GM10266 (cell line): ENCODE results near the gene R3HDM2.

Source experiments
- DNase-seq: peaks from one replicate; pipeline ENCODE4 v3.0.0; 2012; ENCODE audit errors: extremely low spot score
- TF ChIP-seq, protein P1 (sequence below): IDR thresholded peaks from 2 replicates; pipeline ENCODE4 v1.5.1; 2012; ENCODE audit warnings: mild to moderate bottlenecking, low read depth; ENCODE audit not compliant: control insufficient read depth, insufficient read depth; ENCODE audit errors: missing control alignments

R3HDM2 gene

DNA sequence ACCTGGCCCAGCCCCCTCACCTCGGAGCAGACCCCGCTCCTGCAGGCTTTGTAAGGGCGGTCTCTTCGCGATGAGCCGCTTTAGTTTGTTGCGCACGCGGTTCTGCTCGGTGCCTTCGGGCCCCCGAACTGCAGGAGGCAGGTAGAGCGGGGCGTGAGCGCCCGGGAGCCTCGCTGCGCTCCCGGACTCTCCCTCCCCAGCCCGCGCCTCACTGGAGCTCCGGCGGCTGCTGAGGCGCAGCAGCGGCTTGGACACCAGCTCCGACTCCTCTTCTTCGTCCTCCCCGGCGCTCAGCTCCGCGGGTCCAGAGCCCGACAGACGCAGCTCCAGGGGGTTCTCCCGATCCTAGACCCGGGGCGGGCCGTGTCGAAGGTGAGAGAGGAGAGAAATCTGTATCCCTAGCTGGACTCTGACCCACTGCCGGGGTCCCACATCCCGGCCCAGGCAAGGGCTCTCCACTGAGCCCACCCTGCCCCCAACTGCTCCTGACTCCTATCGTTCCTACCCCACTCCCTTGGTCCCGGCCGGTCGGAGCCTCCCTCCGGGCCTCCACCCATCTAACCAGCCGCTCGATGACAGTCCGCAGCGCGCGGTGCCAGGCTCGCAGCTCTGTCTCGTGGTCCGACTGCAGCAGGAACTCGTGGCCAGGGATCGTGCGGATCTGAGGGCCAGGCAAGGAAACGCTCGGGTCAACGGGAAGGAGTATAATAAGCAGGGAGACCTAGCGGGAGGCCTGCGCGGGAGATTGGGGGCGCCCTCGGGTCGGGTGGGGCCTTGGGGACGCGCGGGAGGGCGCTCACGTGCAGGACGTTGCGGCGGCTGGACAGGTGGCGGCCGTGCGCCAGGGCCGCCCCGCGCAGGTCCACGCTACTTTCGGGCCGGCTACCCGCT is 44.7 kb upstream of the R3HDM2 start:
- TF ChIP-seq, protein P1, sequence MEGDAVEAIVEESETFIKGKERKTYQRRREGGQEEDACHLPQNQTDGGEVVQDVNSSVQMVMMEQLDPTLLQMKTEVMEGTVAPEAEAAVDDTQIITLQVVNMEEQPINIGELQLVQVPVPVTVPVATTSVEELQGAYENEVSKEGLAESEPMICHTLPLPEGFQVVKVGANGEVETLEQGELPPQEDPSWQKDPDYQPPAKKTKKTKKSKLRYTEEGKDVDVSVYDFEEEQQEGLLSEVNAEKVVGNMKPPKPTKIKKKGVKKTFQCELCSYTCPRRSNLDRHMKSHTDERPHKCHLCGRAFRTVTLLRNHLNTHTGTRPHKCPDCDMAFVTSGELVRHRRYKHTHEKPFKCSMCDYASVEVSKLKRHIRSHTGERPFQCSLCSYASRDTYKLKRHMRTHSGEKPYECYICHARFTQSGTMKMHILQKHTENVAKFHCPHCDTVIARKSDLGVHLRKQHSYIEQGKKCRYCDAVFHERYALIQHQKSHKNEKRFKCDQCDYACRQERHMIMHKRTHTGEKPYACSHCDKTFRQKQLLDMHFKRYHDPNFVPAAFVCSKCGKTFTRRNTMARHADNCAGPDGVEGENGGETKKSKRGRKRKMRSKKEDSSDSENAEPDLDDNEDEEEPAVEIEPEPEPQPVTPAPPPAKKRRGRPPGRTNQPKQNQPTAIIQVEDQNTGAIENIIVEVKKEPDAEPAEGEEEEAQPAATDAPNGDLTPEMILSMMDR, result no peak
- no peak for DNase-seq

DNA sequence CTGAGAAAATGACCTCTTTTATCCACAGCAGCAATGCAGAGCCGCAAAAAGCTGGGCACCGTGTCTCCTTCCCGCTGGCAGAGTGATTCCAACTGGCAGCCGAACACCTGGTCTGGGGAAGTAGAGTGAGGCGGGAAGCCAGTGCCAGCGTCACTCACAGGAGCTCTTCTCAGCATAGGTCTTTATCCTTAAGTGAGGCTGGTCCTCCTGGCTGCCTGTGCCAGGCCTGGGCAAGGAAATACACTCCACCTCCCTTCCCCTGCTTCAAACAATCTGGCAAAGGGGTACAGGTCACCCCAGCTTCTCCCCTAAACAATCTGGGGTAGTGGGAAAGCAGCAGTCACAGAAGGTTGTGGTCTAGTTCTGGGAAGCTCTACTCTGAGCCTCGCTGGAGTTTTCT is 44.0 kb upstream of the R3HDM2 start:
- no peak for DNase-seq
- TF ChIP-seq, protein P1, result no peak

DNA sequence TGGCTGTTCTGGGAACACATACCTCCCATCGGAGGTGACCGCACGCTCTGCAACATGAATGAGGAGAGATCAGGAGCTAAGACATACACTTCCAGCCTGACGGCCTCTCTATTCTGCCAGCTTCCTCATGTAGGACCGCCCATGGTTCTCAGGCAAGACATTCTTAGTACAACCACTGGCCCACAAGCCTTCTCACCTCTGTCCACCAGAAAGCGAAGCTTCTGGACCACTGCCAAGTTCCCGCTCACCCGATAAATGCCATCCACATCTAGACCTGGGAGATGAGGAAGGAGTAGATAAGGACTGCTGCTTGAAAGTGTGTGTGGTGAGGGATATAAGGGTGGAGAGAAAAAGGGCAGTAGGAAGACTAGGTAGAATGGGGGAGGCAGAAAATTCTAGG is 43.6 kb upstream of the R3HDM2 start:
- DNase-seq, result no peak
- TF ChIP-seq, protein P1, result no peak

DNA sequence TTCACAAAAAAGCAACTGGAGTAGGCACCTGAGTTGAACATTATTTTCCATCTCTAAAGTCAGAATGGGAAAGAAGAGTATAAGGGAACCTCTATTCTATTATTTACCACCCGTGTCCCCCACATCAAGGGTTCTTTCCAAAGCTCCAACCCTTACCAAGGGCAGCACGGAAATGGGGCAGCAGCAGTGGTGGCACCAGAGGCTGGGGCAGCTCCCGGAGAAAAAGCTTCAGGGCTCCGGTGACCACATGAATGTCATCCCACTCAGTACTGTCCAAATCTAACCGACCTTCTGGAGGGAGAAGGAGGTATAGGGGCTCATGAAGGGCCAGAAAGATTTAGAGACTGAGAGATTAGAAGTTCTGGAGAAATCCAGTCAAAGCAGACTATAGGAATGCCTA is 43.0 kb upstream of the R3HDM2 start:
- no peak for DNase-seq

DNA sequence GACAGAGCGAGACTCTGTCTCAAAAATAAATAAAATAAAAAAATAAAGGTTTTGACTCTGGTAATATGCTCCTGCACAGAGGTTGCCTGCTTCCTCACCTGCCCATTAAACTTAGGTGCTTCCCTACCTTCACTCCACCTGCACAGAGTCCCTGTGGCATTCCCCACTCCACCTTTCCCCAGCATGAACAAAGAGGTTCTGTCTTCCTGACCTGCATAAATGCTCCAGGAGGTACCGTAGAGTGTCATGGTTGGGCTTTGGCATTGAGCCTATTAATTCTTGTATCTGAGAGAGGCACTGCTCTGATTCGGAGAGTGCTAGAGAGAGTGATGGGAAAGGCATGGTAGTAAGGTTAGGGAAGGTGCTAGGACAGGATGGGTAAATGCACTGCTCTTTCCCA is 42.5 kb upstream of the R3HDM2 start:
- no peak for DNase-seq
- TF ChIP-seq, protein P1, result no peak

More for the DNA sequence above, 43.0 kb upstream of the R3HDM2 start:
- TF ChIP-seq, protein P1, result no peak

DNA sequence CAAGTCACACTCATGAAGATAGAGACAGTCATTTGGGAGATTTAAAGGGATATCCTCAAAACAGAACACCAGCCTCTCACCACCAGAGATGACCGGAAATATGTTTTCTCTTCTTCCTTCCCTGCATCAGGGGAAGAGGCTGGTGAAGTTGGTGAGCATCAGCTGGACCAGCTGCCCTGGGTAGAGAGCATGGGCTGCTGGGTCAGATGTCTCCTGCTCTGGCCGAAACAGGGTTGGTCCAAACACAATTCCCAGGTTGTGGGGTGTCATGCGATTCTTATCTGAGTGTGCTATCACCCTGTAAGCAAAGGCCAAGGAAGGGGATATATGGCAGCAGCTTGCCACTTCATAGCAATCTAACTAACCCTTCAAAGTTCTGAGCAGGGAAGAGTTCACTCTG is 41.5 kb upstream of the R3HDM2 start:
- TF ChIP-seq, protein P1, result no peak
- DNase-seq, result no peak

DNA sequence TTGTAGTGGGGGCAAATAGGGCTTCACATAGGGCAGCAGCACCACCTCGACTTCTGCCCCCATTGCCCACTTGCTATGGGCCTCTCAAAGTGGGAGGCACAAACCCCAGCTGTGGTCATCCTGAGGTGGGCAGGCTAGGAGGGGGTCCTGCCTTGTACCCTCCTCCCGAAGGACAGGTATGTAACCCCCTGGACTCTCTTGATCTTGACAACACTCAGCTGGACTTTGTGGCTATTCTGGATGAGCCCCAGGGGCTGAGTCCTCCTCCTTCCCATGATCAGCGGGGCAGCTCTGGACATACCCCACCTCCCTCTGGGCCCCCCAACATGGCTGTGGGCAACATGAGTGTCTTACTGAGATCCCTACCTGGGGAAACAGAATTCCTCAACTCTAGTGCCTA is 40.8 kb upstream of the R3HDM2 start:
- no peak for DNase-seq
- TF ChIP-seq, protein P1, result no peak
